Measurements from ENCODE around the gene PRCD.

DNA sequence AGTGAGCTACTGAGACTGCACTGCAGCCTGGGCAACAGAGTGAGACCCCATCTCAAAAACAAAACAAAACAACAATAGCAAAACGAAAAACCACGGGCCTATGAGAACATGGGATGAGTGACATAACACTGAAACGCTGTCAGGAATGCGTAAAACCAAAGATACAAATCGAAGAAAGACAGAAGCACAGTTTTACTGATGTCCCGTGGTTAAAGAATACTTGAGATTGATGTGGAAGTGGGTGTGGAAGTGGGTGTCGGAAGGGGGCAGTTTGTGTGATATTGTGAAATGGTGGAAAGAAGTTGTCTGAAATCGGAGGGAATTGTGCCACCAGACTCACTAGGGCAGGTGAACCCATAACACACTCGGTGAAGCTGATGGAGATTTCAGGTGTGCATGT is 36.3 kb downstream of the PRCD start:
- TF ChIP-seq, protein P1, sequence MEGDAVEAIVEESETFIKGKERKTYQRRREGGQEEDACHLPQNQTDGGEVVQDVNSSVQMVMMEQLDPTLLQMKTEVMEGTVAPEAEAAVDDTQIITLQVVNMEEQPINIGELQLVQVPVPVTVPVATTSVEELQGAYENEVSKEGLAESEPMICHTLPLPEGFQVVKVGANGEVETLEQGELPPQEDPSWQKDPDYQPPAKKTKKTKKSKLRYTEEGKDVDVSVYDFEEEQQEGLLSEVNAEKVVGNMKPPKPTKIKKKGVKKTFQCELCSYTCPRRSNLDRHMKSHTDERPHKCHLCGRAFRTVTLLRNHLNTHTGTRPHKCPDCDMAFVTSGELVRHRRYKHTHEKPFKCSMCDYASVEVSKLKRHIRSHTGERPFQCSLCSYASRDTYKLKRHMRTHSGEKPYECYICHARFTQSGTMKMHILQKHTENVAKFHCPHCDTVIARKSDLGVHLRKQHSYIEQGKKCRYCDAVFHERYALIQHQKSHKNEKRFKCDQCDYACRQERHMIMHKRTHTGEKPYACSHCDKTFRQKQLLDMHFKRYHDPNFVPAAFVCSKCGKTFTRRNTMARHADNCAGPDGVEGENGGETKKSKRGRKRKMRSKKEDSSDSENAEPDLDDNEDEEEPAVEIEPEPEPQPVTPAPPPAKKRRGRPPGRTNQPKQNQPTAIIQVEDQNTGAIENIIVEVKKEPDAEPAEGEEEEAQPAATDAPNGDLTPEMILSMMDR (IDR thresholded peaks at IDR 0.05): no peak
- no peak for TF ChIP-seq POLR2A (IDR thresholded peaks at IDR 0.05)
